Keratinocyte (primary cell): Measurements from ENCODE around the gene AGAP1.

Source experiments
- EZH2 ChIP-seq: IDR thresholded peaks from one replicate; pipeline ENCODE4 v1.6.1; 2012; ENCODE audit warnings: inconsistent platforms, mild to moderate bottlenecking, low read length, moderate library complexity
- TF ChIP-seq, protein P1 (sequence below), 3 experiments: IDR thresholded peaks in 1 of 3; conservative IDR thresholded peaks in 1 of 3; optimal IDR thresholded peaks in 1 of 3; 2 replicates in 2 of 3; 3 replicates in 1 of 3; pipeline versions ENCODE3 to v1.5.1; 2011; ENCODE audit warnings: low read length in 3 of 3, mild to moderate bottlenecking in 3 of 3, moderate library complexity in 2 of 3, control low read depth in 1 of 3, inconsistent platforms in 1 of 3; ENCODE audit not compliant: insufficient read depth in 2 of 3; ENCODE audit errors: extremely low read depth in 1 of 3

DNA sequence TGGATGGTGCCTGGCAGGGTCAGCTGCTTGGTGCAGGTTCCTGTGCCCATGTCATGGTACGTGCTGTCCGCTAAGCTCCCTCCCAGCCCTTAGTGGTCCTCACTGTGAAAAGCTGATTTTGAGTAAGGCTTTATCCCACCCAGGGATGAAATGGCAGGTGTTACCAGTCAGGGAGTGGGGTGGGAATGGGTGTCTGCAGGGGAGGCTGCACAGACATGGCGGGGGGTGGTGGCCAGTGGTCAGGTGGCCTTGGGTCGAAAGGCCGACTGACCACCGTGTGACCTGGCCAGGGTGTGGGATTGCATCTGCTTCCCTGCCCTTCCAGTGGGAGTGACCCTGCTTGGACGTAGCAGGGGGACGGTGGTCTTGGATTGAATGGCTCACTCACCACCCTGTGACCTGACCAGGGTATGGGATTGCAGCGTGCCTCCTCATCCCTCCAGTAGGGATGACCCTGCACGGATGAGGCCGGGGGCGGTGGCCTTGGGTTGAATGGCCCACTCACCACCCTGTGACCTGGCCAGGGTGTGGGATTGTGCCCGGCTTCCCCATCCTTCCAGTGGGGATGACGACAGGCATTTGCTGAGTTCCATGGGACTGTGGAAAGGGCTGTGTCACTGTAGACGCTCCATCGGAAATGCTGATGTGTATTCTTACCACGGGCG is 29.8 kb downstream of the AGAP1 start:
- TF ChIP-seq, protein P1, sequence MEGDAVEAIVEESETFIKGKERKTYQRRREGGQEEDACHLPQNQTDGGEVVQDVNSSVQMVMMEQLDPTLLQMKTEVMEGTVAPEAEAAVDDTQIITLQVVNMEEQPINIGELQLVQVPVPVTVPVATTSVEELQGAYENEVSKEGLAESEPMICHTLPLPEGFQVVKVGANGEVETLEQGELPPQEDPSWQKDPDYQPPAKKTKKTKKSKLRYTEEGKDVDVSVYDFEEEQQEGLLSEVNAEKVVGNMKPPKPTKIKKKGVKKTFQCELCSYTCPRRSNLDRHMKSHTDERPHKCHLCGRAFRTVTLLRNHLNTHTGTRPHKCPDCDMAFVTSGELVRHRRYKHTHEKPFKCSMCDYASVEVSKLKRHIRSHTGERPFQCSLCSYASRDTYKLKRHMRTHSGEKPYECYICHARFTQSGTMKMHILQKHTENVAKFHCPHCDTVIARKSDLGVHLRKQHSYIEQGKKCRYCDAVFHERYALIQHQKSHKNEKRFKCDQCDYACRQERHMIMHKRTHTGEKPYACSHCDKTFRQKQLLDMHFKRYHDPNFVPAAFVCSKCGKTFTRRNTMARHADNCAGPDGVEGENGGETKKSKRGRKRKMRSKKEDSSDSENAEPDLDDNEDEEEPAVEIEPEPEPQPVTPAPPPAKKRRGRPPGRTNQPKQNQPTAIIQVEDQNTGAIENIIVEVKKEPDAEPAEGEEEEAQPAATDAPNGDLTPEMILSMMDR (optimal IDR thresholded peaks at IDR 0.05 in 1 of 3, IDR thresholded peaks at IDR 0.05 in 1 of 3, conservative IDR thresholded peaks at IDR 0.05 in 1 of 3; ENCODE audit: extremely low read depth in 1 of 3, insufficient read depth in 2 of 3, low read length in 3 of 3): no peak
- TF ChIP-seq EZH2: no peak
